SK-N-MC (cell line): ENCODE data around the gene RHBDF2.

ENCODE experiments used
- EZH2 ChIP-seq: fragments of 200-600 bp; sonication (generic); IDR thresholded peaks from one replicate; pipeline ENCODE4 v1.6.1; 2017; ENCODE audit warnings: antibody characterized with exemption
- POLR2AphosphoS5 ChIP-seq: IDR thresholded peaks from 2 replicates; pipeline ENCODE4 v1.6.1; 2012; ENCODE audit warnings: mild to moderate bottlenecking, low read depth, low read length, borderline replicate concordance

- no peak for TF ChIP-seq EZH2
- no peak for TF ChIP-seq POLR2AphosphoS5
Observed at GRCh38 chr17:76546556-76547182, 45.4 kb upstream of the RHBDF2 start.
